Activated CD4-positive, alpha-beta memory T cell treated with anti-CD3 and anti-CD28 coated beads, Interleukin-2, amount 10 ng/mL, durations not matched to agents 7 days and 5 days (primary cell): ENCODE results near the gene MMP2. TPM values are rescaled to one million over a fixed set of nuclear protein-coding genes. Genes with fewer than 3 reads are reported as not detected.

Experiments
- CTCF ChIA-PET: fragments of 350-600 bp; sonication (Branson Sonifier 250); formaldehyde crosslinking; loops from one replicate; lab custom pipeline; 2021; ENCODE audit warnings: antibody characterized with exemption, inconsistent platforms; lab: Charles Lee
- POLR2A ChIA-PET: fragments of 350-600 bp; sonication (Branson Sonifier 250); formaldehyde crosslinking; loops from one replicate; lab custom pipeline; 2021; ENCODE audit warnings: antibody characterized with exemption; lab: Charles Lee
- DNase-seq: peaks from one replicate; pipeline ENCODE4 v3.0.0-alpha.2; 2020
- H3K27ac Mint-ChIP-seq: one replicate; pipeline ENCODE4 v1.8.0; 2021; ENCODE audit warnings: mild to moderate bottlenecking, mixed read lengths
- H3K27me3 Mint-ChIP-seq: one replicate; pipeline ENCODE4 v1.8.0; 2021; ENCODE audit warnings: mixed read lengths
- H3K36me3 Mint-ChIP-seq: one replicate; pipeline ENCODE4 v1.8.0; 2021; ENCODE audit warnings: low read depth, mixed read lengths
- H3K4me1 Mint-ChIP-seq: one replicate; pipeline ENCODE4 v1.8.0; 2021; ENCODE audit warnings: mixed read lengths
- H3K4me3 Mint-ChIP-seq: one replicate; pipeline ENCODE4 v1.8.0; 2021; ENCODE audit warnings: mild to moderate bottlenecking, mixed read lengths
- H3K9me3 Mint-ChIP-seq: one replicate; pipeline ENCODE4 v1.8.0; 2021; ENCODE audit warnings: mixed read lengths
- total RNA-seq, 2 experiments: library from RNA; stranded (reverse); gene quantifications; one replicate each; pipeline ENCODE4 v1.2.3, GENCODE V29; 2021

The MMP2 gene
- total RNA-seq, 2 experiments from 2014 or later: 0.20 to 0.30 TPM

- H3K4me3 Mint-ChIP-seq: no peak overlapping the region
- H3K9me3 Mint-ChIP-seq: no peaks in the 10 kb centered on the region
- H3K4me1 Mint-ChIP-seq: no peaks in the 10 kb centered on the region
- ChIA-PET CTCF (interaction anchor here (0.5 to 0.8 kb wide), 2 partner anchors 10 to 1449 kb away, joined by 3 read pairs; no protein-coding TSS in a partner anchor), POLR2A (no interaction called here)
- H3K27ac Mint-ChIP-seq: no peak overlapping the region
- no peaks in the 10 kb centered on the region for H3K36me3 Mint-ChIP-seq
- H3K27me3 Mint-ChIP-seq: no peaks in the 10 kb centered on the region
- DNase-seq: no peak
Measured at GRCh38 chr16:55490301-55490700, 11.3 kb downstream of the MMP2 start.

DNA sequence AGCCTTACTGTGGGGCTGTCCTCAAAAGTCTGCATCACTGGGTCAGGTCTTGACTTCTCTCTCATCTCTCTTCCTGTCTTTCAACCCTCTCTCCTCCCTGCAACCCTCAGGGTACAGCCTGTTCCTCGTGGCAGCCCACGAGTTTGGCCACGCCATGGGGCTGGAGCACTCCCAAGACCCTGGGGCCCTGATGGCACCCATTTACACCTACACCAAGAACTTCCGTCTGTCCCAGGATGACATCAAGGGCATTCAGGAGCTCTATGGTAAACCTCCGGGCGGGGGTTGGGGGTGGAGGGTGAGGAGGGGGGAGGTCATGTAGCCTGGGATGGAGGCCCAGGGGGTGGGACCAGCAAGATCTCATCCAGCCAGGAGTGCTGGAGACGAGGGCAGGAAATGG, 12.7 kb downstream of the MMP2 start:
- Mint-ChIP-seq H3K27me3 (no peaks in the 10 kb centered on the region), H3K27ac (no peak overlapping the region), H3K4me1 (no peaks in the 10 kb centered on the region), H3K9me3 (no peaks in the 10 kb centered on the region), H3K4me3 (no peak overlapping the region), H3K36me3 (no peaks in the 10 kb centered on the region)
- POLR2A ChIA-PET: no interaction called here
- no peak for DNase-seq
- CTCF ChIA-PET: no interaction called here

DNA sequence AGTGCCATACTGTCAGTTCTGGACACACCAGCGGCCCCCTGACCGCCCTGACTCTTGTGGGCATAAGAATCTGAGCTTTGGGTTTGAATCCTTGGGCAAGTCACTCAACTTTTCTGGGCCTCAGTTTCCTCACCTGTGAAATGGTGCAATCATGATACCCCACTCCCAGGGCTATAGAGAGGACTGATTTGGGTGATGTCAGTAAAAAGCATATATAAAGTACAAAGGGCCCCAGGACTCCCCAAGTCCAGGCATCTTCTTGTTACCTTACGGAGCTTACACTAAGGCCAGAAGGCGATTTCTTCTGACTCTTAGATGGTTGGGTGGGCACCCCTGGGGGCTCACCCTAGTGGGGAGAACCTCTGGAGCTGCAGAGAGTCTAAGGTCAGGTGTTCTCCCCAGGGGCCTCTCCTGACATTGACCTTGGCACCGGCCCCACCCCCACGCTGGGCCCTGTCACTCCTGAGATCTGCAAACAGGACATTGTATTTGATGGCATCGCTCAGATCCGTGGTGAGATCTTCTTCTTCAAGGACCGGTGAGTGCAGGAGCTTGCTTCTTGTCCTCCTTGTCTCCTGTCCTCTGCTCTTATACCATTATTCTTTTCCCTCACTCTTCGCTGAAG, 13.9 kb downstream of the MMP2 start:
- Mint-ChIP-seq H3K4me3 (no peak overlapping the region), H3K27me3 (no peaks in the 10 kb centered on the region), H3K9me3 (no peaks in the 10 kb centered on the region), H3K4me1 (peaks cover 3% of the 10 kb centered on the region), H3K27ac (no peak overlapping the region), H3K36me3 (no peaks in the 10 kb centered on the region)
- DNase-seq: no peak
- POLR2A ChIA-PET: no interaction called here
- CTCF ChIA-PET: no interaction called here

- ChIA-PET CTCF (no interaction called here), POLR2A (no interaction called here)
- no peaks in the 10 kb centered on the region for H3K36me3 Mint-ChIP-seq
- H3K4me1 Mint-ChIP-seq: peaks cover 11% of the 10 kb centered on the region
- H3K9me3 Mint-ChIP-seq: no peaks in the 10 kb centered on the region
- H3K27ac Mint-ChIP-seq: no peak overlapping the region
- no peaks in the 10 kb centered on the region for H3K27me3 Mint-ChIP-seq
- no peak overlapping the region for H3K4me3 Mint-ChIP-seq
- DNase-seq: peak; percentile 12
Measured at GRCh38 chr16:55494994-55495421, 16.0 kb downstream of the MMP2 start.

DNA sequence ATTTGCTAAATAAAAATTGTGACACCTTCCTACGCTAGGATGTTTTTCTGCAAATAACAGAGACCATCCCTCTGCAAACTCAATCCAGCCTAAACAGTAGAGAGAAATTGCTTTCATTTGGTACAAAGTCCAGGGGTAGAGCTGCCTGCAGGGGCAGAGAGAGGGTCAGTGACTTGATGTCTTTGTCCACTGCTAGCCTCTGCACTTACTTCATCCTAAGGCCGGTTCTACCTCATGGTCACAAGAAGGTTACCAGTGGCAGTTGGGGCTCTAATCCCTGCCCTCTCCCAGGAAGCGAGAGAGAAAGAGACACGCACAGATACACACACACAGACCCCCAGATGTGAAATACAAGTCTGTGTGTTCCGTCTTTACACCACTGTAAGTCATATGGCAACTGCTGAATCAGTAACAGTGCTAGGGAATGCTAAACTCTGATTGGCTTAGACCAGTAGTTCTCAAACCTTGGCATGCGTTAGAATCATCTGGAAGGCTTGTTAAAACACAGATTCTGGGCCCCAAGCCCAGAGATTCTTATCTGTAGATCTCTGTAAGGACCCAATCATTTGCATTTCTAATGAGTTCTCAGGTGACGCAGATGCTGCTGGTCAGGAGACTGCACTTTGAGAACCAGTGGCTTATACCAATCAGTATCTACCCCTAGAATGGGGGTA, 16.8 kb downstream of the MMP2 start:
- DNase-seq: peak; percentile 8
- H3K27ac Mint-ChIP-seq: no peak overlapping the region
- no peaks in the 10 kb centered on the region for H3K9me3 Mint-ChIP-seq
- no peaks in the 10 kb centered on the region for H3K27me3 Mint-ChIP-seq
- CTCF ChIA-PET: interaction anchor here (2.3 kb wide), 1 partner anchor 31 kb away, joined by 6 read pairs; no protein-coding TSS in a partner anchor
- H3K36me3 Mint-ChIP-seq: no peaks in the 10 kb centered on the region
- peaks cover 18% of the 10 kb centered on the region for H3K4me1 Mint-ChIP-seq
- POLR2A ChIA-PET: no interaction called here
- no peak overlapping the region for H3K4me3 Mint-ChIP-seq

- ChIA-PET CTCF (interaction anchor here (2.3 kb wide), 1 partner anchor 32 kb away, joined by 6 read pairs; no protein-coding TSS in a partner anchor), POLR2A (no interaction called here)
- H3K27ac Mint-ChIP-seq: no peak overlapping the region
- no peaks in the 10 kb centered on the region for H3K9me3 Mint-ChIP-seq
- H3K4me1 Mint-ChIP-seq: peaks cover 20% of the 10 kb centered on the region
- DNase-seq: no peak
- H3K36me3 Mint-ChIP-seq: no peaks in the 10 kb centered on the region
- no peaks in the 10 kb centered on the region for H3K27me3 Mint-ChIP-seq
- H3K4me3 Mint-ChIP-seq: no peak overlapping the region
Measured at GRCh38 chr16:55496509-55497145, 17.6 kb downstream of the MMP2 start.

GRCh38 chr16:55497558-55497957, 18.6 kb downstream of the MMP2 start:
- Mint-ChIP-seq H3K9me3 (no peaks in the 10 kb centered on the region), H3K4me3 (no peak overlapping the region), H3K27me3 (no peaks in the 10 kb centered on the region), H3K4me1 (peaks cover 20% of the 10 kb centered on the region), H3K27ac (no peak overlapping the region), H3K36me3 (no peaks in the 10 kb centered on the region)
- ChIA-PET CTCF (interaction anchor here (2.3 kb wide), 1 partner anchor 33 kb away, joined by 6 read pairs; no protein-coding TSS in a partner anchor), POLR2A (no interaction called here)
- DNase-seq: no peak

GRCh38 chr16:55498101-55498500, 19.1 kb downstream of the MMP2 start:
- H3K9me3 Mint-ChIP-seq: no peaks in the 10 kb centered on the region
- no peak overlapping the region for H3K27ac Mint-ChIP-seq
- ChIA-PET CTCF (no interaction called here), POLR2A (no interaction called here)
- H3K36me3 Mint-ChIP-seq: no peaks in the 10 kb centered on the region
- H3K27me3 Mint-ChIP-seq: no peaks in the 10 kb centered on the region
- DNase-seq: no peak
- peaks cover 20% of the 10 kb centered on the region for H3K4me1 Mint-ChIP-seq
- H3K4me3 Mint-ChIP-seq: no peak overlapping the region

DNA sequence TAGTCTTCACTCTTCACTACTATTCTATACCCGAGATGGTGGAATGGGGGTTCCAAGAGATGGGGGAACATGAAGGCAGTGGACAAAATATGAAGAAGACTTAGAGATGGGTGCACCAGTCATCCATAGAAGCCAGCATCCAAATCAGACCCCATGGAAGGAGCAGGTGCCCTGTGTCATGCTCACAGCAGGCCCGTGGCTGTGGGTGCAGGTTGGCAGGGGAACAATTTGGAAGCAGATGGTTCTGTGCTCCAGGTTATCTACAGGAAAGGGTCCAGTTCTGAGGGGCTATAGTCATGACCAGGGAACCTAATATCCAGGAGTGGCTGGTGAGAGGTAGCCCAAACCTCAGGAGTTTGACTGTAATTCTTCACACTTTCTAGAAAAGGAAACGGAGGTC, 20.3 kb downstream of the MMP2 start:
- POLR2A ChIA-PET: no interaction called here
- Mint-ChIP-seq H3K4me3 (no peak overlapping the region), H3K27me3 (no peaks in the 10 kb centered on the region), H3K9me3 (no peaks in the 10 kb centered on the region), H3K4me1 (peaks cover 20% of the 10 kb centered on the region), H3K27ac (no peak overlapping the region), H3K36me3 (no peaks in the 10 kb centered on the region)
- CTCF ChIA-PET: interaction anchor here (1.1 kb wide), 1 partner anchor 34 kb away, joined by 5 read pairs; no protein-coding TSS in a partner anchor
- peak; percentile 4 for DNase-seq

DNA sequence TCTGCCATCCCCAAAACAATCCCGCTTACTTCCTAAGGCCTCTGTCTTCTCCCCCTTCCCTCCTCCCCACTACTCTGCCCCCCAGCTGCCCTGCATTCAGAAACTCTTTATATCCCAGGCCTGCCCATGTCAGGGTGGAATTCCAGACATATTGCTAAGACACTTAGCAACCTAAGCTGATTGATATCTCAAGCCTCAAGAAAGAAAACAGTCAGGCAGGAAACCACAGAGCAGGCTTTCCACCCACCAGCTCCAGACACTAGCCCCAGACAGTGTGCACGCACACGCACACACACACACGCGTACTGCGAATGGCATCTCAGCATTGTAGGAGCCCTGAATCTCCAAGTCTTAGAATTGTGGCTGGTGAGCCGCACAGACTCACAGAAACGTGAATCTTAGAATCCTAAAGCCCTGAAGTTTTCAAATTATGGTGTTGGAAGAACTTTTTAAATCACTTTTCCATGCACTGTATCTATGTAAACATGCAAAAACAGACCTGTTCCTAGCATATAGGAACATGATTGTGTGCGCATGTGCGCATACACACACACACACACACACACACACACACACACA, 21.0 kb downstream of the MMP2 start:
- peak; percentile 50 for DNase-seq
- Mint-ChIP-seq H3K4me1 (peaks cover 20% of the 10 kb centered on the region), H3K9me3 (no peaks in the 10 kb centered on the region), H3K27me3 (no peaks in the 10 kb centered on the region), H3K36me3 (no peaks in the 10 kb centered on the region), H3K27ac (no peak overlapping the region), H3K4me3 (no peak overlapping the region)
- ChIA-PET POLR2A (no interaction called here), CTCF (interaction anchor here (0.6 to 1.1 kb wide), 2 partner anchors 10 to 35 kb away, joined by 3 to 5 read pairs; no protein-coding TSS in a partner anchor)

- H3K9me3 Mint-ChIP-seq: no peaks in the 10 kb centered on the region
- H3K27me3 Mint-ChIP-seq: no peaks in the 10 kb centered on the region
- no peak for DNase-seq
- ChIA-PET CTCF (interaction anchor here (1.1 kb wide), 1 partner anchor 36 kb away, joined by 5 read pairs; no protein-coding TSS in a partner anchor), POLR2A (no interaction called here)
- H3K4me3 Mint-ChIP-seq: no peak overlapping the region
- no peaks in the 10 kb centered on the region for H3K36me3 Mint-ChIP-seq
- H3K27ac Mint-ChIP-seq: no peak overlapping the region
- H3K4me1 Mint-ChIP-seq: peaks cover 20% of the 10 kb centered on the region
Measured at GRCh38 chr16:55500530-55501011, 21.6 kb downstream of the MMP2 start.

DNA sequence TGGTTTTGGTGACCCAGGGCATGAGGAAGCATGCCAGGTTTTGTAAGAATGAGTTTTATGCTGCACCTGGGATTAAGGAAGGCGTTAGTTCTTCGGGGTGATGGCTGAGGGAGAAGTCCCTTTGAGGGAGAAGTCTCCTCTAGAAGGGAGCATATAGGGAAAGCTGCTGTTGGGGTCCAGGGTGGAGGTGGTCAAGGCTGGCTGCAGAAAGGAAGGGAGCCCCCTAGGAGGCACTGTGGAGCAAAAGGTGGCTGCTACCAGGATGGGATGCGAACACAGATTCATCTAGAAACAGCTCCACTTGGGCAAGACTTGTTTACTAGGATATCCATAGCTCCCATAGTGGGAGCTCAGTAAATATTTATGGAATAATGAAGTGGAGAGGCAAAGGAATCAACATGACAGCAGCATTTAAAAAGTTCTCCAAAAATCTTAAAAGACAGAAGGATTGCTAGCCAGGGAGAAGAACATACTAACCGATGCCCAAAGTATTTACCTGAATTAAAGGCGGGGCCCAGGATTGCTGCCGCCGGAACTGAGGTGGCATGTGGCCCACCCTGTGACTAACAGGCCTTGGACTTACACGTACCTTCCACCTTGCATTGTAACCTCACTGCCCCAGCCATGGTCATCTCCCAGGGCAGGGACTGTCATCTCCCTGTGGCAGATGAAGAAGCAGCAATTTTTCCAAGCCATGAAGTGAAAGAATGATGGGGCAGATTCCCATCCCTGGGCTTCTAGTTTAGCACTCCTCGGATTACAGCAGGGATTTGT, 22.7 kb downstream of the MMP2 start:
- Mint-ChIP-seq H3K27me3 (no peaks in the 10 kb centered on the region), H3K36me3 (no peaks in the 10 kb centered on the region), H3K9me3 (no peaks in the 10 kb centered on the region), H3K27ac (no peak overlapping the region), H3K4me3 (no peak overlapping the region), H3K4me1 (peaks cover 20% of the 10 kb centered on the region)
- POLR2A ChIA-PET: no interaction called here
- CTCF ChIA-PET: interaction anchor here (1.1 kb wide), 2 partner anchors 37 kb away, joined by 3 to 5 read pairs; no protein-coding TSS in a partner anchor
- DNase-seq: no peak
